Measurements from ENCODE around the gene RNF149.
"Not testable (repeated sequence)": the region's sequence is repeated elsewhere in the genome, so short reads cannot be mapped to it uniquely, and the experiment has no call there.

- not testable (repeated sequence) for TF ChIP-seq CTCF (IDR thresholded peaks at IDR 0.05; ENCODE audit: insufficient read depth, low read length, poor library complexity, severe bottlenecking); EZH2phosphoT487 (conservative IDR thresholded peaks at IDR 0.05; ENCODE audit: low read length)
Measured at GRCh38 chr2:101237944-101238343, 70.6 kb downstream of the RNF149 start.
